OCI-LY7 (cell line): Measurements from ENCODE around the gene UACA. TPM values are rescaled to one million over a fixed set of nuclear protein-coding genes. Genes with fewer than 3 reads are reported as not detected.

ENCODE experiments used
- BruUV-seq: library from RNA; stranded (reverse); fragments of 400-500 nt; replicated peaks from 2 replicates; lab custom pipeline; 2021; lab: Mats Ljungman, UMichigan
- CTCF ChIA-PET: fragments of 300-600 bp; sonication (Branson Sonifier 250); formaldehyde crosslinking; loops from one replicate; lab custom pipeline; 2022; ENCODE audit warnings: antibody characterized with exemption; ENCODE audit not compliant: unreplicated experiment; lab: Charles Lee
- POLR2A ChIA-PET: fragments of 300-600 bp; sonication (Branson Sonifier 250); formaldehyde crosslinking; loops from one replicate; lab custom pipeline; 2022; ENCODE audit warnings: antibody characterized with exemption; lab: Charles Lee
- DNase-seq: peaks from one replicate; pipeline ENCODE4 v3.0.0-alpha.2; 2015; ENCODE audit warnings: low spot score
- H2AFZ ChIP-seq: fragments of 200-600 bp; sonication (generic), shearing (Covaris generic); 2 replicates; pipeline ENCODE4 v1.6.1; 2014; ENCODE audit warnings: mild to moderate bottlenecking, antibody characterized with exemption, low read length, moderate library complexity
- H3K27ac ChIP-seq: fragments of 200-600 bp; sonication (generic); 2 replicates; pipeline ENCODE4 v1.5.1; 2014; ENCODE audit warnings: mixed run types, low read depth, mild to moderate bottlenecking, moderate library complexity, low read length, inconsistent platforms; ENCODE audit not compliant: poor library complexity, severe bottlenecking
- H3K36me3 ChIP-seq: fragments of 200-600 bp; sonication (generic); 2 replicates; pipeline ENCODE4 v1.6.1; 2014; ENCODE audit warnings: mild to moderate bottlenecking, antibody characterized with exemption, low read length, moderate library complexity, mixed read lengths; ENCODE audit not compliant: insufficient read depth
- H3K4me1 ChIP-seq: fragments of 200-600 bp; sonication (generic); 2 replicates; pipeline ENCODE4 v1.5.1; 2014; ENCODE audit warnings: mild to moderate bottlenecking, low read length; ENCODE audit not compliant: insufficient read depth, poor library complexity, severe bottlenecking
- H3K4me2 ChIP-seq: fragments of 200-600 bp; sonication (generic); 2 replicates; pipeline ENCODE4 v1.6.1; 2014; ENCODE audit warnings: mild to moderate bottlenecking, low read length
- H3K4me3 ChIP-seq: fragments of 200-600 bp; sonication (generic); 2 replicates; pipeline ENCODE4 v1.5.1; 2014; ENCODE audit warnings: mild to moderate bottlenecking, low read depth, low read length; ENCODE audit not compliant: poor library complexity, severe bottlenecking
- H3K79me2 ChIP-seq: fragments of 200-600 bp; sonication (generic); 2 replicates; pipeline ENCODE4 v1.6.1; 2016; ENCODE audit warnings: low read depth, mild to moderate bottlenecking, low read length, moderate library complexity, mixed read lengths; ENCODE audit not compliant: insufficient read depth
- H3K9me2 ChIP-seq: fragments of 200-600 bp; sonication (generic); 2 replicates; pipeline ENCODE4 v1.6.1; 2016; ENCODE audit warnings: mild to moderate bottlenecking, low read length, mixed read lengths; ENCODE audit not compliant: insufficient read depth
- H3K9me3 ChIP-seq: fragments of 200-600 bp; sonication (generic); 2 replicates; pipeline ENCODE4 v1.6.1; 2014; ENCODE audit warnings: mild to moderate bottlenecking, mixed run types, low read length, mixed read lengths
- H4K20me1 ChIP-seq: fragments of 200-600 bp; sonication (generic); 2 replicates; pipeline ENCODE4 v1.6.1; 2014; ENCODE audit warnings: mild to moderate bottlenecking, antibody characterized with exemption, low read length, moderate library complexity, mixed read lengths; ENCODE audit not compliant: insufficient read depth
- CTCF ChIP-seq: fragments of 200-600 bp; sonication (generic); conservative IDR thresholded peaks from 2 replicates; pipeline ENCODE4 v1.5.1; 2014; ENCODE audit warnings: mild to moderate bottlenecking, antibody characterized with exemption, low read length, moderate library complexity, mixed read lengths
- EZH2phosphoT487 ChIP-seq: fragments of 200-600 bp; sonication (generic); IDR thresholded peaks from 2 replicates; pipeline ENCODE4 v1.6.1; 2018; ENCODE audit warnings: low read depth, borderline replicate concordance, mild to moderate bottlenecking, mixed run types, antibody characterized with exemption, low read length, moderate library complexity, mixed read lengths
- intact Hi-C: fragments of 100-400 bp; cut with micrococcal nuclease; formaldehyde crosslinking; loops from one replicate; pipeline ENCODE4 v1.10.0; 2022; ENCODE audit not compliant: unreplicated experiment
- total RNA-seq, 2 experiments: library from RNA; depleted of rRNA in 1 of 2; stranded (reverse); fragments of >200 nt in 1 of 2; shearing (Covaris generic) in 1 of 2; gene quantifications; 2 replicates each; pipeline ENCODE4 v1.2.3, GENCODE V29; 2014 to 2022

Gene UACA
- total RNA-seq, 2 experiments from 2014 or later, result not detected

DNA sequence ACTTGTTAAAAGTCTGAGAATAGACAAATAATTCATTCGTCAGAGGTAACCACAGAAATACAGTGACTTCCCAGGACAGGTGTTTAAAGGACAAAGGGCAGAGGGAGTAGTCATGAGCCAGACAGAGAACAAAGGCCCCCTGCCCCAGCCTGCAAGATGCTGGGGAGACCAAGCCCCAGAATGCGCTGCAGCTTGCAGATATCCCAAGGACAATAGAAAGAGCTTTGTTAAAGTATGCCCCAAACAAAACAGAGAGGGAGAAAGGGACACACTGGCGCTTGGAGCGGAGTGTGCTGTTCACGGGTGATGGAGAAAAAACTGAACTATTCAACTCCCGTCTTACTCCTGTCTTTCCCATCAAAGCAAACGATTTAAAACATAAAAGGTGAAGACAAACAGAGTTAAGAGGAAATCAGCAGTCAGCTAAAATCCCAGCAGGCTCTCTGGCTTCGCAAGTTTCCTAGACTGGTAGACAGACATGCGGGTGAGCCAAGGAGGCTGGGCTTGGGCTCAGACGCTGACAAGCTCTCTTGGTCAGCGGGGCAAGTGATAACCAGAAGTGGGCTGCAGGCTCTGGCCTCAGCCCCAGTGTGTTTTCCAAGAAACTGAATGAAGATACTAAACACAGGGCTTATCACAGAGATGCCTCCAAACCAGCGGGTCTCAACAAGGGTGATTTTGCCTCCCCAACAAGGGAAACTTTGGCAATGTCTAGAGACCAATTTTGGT, 130.1 kb downstream of the UACA start:
- no peak overlapping the region for H2AFZ ChIP-seq
- POLR2A ChIA-PET, result no interaction called here
- no peak for DNase-seq
- no peaks in the 10 kb centered on the region for H3K36me3 ChIP-seq
- intact Hi-C loops, result no loop called here
- H3K4me2 ChIP-seq, result no peak overlapping the region
- no peaks in the 10 kb centered on the region for H3K79me2 ChIP-seq
- TF ChIP-seq EZH2phosphoT487 (no peak), CTCF (no peak)
- BruUV-seq, result no TSS peak
- H3K4me1 ChIP-seq, result no peaks in the 10 kb centered on the region
- H3K9me2 ChIP-seq, result no peaks in the 10 kb centered on the region
- CTCF ChIA-PET, result no interaction called here
- H4K20me1 ChIP-seq, result no peaks in the 10 kb centered on the region
- no peak overlapping the region for H3K4me3 ChIP-seq
- H3K9me3 ChIP-seq, result no peaks in the 10 kb centered on the region
- H3K27ac ChIP-seq, result no peak overlapping the region

DNA sequence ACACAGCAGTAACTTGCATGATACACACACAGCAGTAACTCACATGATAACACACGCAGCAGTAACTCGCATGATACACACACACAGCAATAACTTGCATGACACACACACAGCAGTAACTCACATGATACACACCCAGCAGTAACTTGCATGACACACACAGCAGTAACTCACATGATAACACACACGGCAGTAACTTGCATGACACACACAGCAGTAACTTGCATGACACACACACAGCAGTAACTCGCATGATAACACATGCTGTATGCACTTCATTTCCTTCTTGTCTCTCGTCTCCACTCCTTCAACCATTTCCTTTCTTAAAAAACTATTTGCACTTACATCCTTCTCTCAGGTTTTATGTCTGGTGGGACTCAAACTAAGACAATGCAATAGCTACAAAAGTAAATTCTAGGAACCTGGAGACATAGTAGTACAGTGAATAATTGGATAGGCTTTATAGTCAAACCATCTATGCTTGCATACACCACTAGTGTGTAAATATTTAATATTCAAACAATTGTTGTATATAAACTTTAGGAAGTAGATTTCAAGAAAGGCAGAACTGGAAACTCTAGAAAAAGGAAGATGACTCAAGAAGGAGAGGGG, 130.8 kb downstream of the UACA start:
- BruUV-seq, result no TSS peak
- Histone ChIP-seq H3K27ac (no peak overlapping the region), H3K4me2 (no peak overlapping the region), H3K79me2 (no peaks in the 10 kb centered on the region), H3K36me3 (no peaks in the 10 kb centered on the region), H3K9me2 (no peaks in the 10 kb centered on the region), H4K20me1 (no peaks in the 10 kb centered on the region), H3K4me1 (no peaks in the 10 kb centered on the region), H3K9me3 (no peaks in the 10 kb centered on the region), H3K4me3 (no peak overlapping the region), H2AFZ (no peak overlapping the region)
- POLR2A ChIA-PET, result no interaction called here
- TF ChIP-seq EZH2phosphoT487, result no peak
- TF ChIP-seq CTCF, result no peak
- CTCF ChIA-PET, result no interaction called here
- intact Hi-C loops, result no loop called here
- DNase-seq, result no peak

DNA sequence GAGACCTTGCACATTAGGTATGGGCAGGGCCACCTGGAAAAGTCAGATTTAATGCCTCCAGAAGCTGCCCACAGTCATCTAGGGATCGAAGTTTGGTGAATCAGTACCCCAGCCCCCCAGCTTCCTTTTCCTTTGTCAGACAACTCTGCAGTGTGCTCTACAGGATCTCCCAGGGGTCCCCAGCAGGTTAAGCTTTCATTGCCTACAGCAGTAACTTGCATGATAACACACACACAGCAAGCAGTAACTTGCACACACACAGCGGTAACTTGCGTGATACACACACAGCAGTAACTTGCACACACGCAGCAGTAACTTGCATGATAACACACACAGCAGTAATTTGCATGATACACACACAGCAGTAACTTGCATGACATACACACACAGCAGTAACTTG, 131.3 kb downstream of the UACA start:
- no TSS peak for BruUV-seq

More for the DNA sequence above, 131.3 kb downstream of the UACA start:
- CTCF ChIA-PET, result no interaction called here
- no peaks in the 10 kb centered on the region for H4K20me1 ChIP-seq
- H2AFZ ChIP-seq, result no peak overlapping the region
- H3K79me2 ChIP-seq, result no peaks in the 10 kb centered on the region
- intact Hi-C loops, result no loop called here
- H3K4me1 ChIP-seq, result no peaks in the 10 kb centered on the region
- no peaks in the 10 kb centered on the region for H3K36me3 ChIP-seq
- H3K27ac ChIP-seq, result no peak overlapping the region
- no peaks in the 10 kb centered on the region for H3K9me2 ChIP-seq
- no peak for DNase-seq
- no peak overlapping the region for H3K4me3 ChIP-seq
- H3K9me3 ChIP-seq, result no peaks in the 10 kb centered on the region
- no peak overlapping the region for H3K4me2 ChIP-seq
- POLR2A ChIA-PET, result interaction anchor here (1.1 kb wide), 1 partner anchor 296 kb away, joined by 3 read pairs; no protein-coding TSS in a partner anchor
- TF ChIP-seq EZH2phosphoT487, result no peak
- no peak for TF ChIP-seq CTCF
